HG02840 (cell line): ENCODE results near the gene CHRNA10.
"Not testable (repeated sequence)": the region's sequence is repeated elsewhere in the genome, so short reads cannot be mapped to it uniquely, and the experiment has no call there.

Source experiments
- ATAC-seq: cut with Tn5 transposase; IDR thresholded peaks from one replicate; pipeline ENCODE4 v1.9.1; 2021; ENCODE audit warnings: mild to moderate bottlenecking, moderate library complexity, moderate number of reproducible peaks; ENCODE audit not compliant: unreplicated experiment, low FRiP score

The CHRNA10 gene

GRCh38 chr11:3665336-3666022, 5.7 kb downstream of the CHRNA10 start:
- no peak for ATAC-seq

GRCh38 chr11:3664032-3664630, 7.1 kb downstream of the CHRNA10 start:
- ATAC-seq = no peak

DNA sequence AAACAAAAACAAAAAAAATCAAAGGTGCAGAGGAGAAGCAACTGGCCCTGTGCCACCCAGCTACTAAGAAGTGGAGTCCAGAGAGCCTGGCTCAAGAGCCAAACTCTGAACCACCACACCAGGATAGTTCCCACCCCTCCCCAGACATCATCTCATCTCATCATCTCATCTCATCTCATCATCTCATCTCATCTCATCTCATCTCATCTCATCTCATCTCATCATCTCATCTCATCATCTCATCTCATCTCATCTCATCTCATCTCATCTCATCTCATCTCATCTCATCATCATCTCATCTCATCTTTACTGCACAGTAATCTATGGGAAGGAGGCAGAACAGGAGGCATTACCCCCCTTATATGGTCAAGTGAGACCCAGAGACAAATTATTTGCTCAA, 8.3 kb downstream of the CHRNA10 start:
- no peak for ATAC-seq

- no peak for ATAC-seq
Observed at GRCh38 chr11:3660960-3661359, 10.2 kb downstream of the CHRNA10 start.

DNA sequence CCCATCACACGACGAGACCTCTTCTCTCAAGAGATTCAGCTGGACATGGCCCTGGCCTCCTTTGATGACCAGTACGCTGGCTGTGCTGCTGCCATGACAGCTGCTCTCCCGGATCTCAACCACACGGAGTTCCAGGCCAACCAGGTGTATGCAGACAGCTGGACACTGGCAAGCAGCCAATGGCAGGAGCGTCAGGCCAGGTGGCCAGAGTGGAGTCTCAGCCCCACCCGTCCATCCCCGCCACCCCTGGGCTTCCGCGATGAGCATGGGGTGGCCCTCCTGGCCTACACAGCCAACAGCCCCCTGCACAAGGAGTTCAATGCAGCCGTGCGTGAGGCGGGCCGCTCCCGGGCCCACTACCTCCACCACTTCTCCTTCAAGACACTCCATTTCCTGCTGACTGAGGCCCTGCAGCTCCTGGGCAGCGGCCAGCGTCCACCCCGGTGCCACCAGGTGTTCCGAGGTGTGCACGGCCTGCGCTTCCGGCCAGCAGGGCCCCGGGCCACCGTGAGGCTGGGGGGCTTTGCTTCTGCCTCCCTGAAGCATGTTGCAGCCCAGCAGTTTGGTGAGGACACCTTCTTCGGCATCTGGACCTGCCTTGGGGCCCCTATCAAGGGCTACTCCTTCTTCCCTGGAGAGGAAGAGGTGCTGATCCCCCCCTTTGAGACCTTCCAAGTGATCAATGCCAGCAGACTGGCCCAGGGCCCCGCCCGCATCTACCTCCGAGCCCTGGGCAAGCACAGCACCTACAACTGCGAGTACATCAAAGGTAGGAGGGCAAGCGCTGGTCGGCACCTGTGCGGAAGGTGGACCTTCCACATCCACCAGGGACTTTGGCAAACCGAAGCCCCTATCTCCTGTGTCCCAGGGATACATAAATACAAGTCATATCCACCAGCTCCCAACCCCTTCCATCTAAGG, 11.3 kb downstream of the CHRNA10 start:
- no peak for ATAC-seq

DNA sequence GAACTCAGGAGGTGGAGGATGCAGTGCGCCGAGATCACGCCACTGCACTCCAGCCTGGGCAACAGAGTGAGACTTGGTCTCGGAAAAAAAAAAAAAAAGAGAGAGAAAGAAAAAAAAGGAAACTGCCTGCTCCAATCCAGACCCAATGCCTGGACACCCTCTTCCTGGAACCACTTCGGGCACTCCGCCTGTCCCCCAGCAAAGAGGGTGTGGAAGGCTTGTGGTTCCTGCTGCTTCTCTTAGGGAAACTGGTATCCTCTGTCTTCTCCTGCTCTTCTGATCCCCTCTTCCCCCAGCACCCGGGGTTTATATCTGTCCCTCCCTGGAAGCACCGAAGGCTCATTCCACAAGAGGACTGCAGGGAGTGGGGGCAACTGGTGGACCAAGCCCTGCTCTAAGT, 12.9 kb downstream of the CHRNA10 start:
- no peak for ATAC-seq

DNA sequence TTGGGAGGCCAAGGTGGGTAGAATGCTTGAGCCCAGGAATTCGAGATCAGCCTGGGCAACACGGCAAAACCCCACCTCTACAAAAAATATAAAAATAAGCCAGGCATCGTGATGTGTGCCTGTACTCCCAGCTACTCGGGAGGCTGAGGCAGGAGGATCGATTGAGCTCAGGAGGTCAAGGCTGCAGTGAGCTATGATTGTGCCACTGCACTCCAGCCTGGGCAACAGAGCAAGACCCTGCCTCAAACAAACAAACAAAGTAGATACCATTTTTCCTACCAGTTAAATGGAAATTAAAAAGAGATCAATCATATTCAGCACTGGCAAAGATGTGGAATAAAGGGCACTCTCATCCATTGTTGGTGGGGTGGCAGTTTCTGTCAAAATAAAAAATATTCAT, 13.9 kb downstream of the CHRNA10 start:
- ATAC-seq = not testable (repeated sequence)

GRCh38 chr11:3655547-3655946, 15.6 kb downstream of the CHRNA10 start:
- ATAC-seq = no peak

GRCh38 chr11:3652514-3652913, 18.7 kb downstream of the CHRNA10 start:
- not testable (repeated sequence) for ATAC-seq

DNA sequence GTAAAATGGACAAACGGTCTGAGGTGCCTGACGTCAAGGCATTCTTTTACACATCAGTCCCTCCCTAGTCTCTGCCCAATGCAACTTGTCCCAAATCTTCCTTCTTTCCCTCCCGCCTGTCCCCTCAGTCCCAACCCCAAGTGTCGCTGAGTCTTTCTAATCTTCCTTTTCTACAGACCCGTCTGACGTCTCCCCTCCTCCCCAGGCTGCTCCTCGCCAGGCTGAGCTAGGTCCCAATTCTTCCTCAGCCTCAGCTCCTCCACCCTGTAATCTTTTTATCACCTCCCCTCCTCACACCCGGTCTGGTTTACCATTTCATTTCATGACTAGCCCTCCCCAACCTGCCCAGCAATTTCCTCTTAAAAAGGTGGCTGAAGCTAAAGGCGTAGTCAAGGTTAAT, 21.8 kb downstream of the CHRNA10 start:
- ATAC-seq = not testable (repeated sequence)

- not testable (repeated sequence) for ATAC-seq
Observed at GRCh38 chr11:3648843-3649242, 22.3 kb downstream of the CHRNA10 start.

DNA sequence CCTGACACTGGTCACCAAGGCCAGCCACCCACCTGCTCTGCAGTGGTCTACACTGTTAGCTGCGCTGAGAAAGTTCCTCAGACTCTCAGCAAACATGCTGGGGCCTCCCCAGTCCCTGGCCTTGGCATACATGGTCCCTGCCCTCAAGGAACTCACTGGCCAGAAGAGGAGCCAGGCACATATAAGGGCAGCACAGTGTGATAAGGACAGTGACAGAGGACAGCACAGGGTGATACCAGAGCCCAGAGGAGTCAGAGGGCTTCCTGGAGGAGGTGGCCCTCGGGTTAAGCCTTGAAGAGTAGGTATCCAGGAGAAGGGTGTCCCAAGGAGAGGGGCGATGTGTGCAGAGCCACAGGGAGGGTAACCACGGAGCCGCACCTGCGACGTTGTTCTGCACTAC, 25.6 kb downstream of the CHRNA10 start:
- ATAC-seq = no peak

- no peak for ATAC-seq
Observed at GRCh38 chr11:3644817-3645235, 26.4 kb downstream of the CHRNA10 start, which contains the start of gene ART1. TSS of gene ART1 (plus strand) at chr11:3645128. CDS start at chr11:3659214, 14,086 bp downstream.

DNA sequence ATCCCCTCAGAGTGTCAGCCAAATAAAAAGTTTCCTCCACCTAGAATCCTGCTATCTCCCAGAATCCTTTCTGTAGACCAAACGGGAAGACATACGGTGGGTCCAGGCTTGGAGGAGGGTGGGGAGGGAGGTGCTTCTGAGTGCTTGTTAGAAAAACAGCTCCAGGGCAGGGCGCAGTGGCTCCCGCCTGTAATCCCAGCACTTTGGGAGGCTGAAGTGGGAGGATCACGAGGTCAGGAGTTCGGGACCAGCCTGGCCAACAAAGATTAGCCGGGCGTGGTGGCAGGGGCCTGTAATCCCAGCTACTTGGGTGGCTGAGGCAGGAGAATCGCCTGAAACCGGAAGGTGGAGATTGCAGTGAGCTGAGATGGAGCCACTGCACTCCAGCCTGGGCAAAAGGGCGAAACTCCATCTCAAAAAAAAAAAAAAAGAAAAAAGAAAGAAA, 28.1 kb downstream of the CHRNA10 start:
- not testable (repeated sequence) for ATAC-seq

GRCh38 chr11:3642071-3642951, 28.9 kb downstream of the CHRNA10 start:
- no peak for ATAC-seq

- ATAC-seq = no peak
Observed at GRCh38 chr11:3641701-3642070, 29.5 kb downstream of the CHRNA10 start, which contains the start of gene ART5. TSS of gene ART5 (minus strand) at chr11:3641992. CDS start at chr11:3641862, 130 bp downstream.

- ATAC-seq = no peak
Observed at GRCh38 chr11:3641191-3641590, 30.0 kb downstream of the CHRNA10 start.

- ATAC-seq = no peak
Observed at GRCh38 chr11:3639841-3640240, 31.3 kb downstream of the CHRNA10 start.

DNA sequence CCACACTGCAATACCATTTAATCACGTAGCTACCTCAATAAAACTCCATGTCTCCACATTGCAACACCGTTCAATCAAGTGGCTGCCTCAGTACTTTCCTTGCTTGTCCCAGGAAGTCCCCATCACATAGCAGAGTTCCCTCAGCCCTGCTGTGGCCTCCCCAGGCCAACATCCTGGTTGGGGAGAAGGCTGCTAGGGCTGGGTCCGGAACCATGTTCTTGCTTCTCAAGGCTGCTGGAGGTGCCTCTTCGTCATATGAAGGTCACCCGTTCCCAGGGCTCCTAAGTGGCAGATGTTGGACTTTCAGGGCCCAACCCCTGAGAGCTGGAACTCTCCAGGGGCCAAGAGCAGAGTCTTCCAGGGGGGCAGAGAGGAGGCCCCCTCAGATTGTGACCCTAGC, 32.7 kb downstream of the CHRNA10 start:
- ATAC-seq = no peak

DNA sequence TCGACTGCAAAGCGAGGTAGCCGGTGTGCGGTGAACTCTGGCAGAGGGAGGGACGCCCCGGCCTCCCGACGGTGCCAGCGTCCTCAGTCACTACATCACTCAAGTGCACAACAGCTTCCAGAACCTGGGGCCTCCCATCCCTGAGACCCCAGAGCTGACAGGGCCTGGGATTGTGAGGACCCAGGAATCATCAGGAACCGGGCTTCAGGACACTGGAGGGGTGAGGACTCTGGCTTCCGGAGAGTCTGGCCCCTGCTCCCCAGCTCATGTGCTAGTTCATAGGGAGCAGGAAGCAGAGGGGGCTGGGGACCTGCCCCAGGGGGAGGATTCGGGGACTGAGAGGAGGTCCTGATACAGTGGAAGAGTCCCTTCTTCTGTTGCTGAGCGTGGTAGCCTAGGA, 34.0 kb downstream of the CHRNA10 start:
- no peak for ATAC-seq
